Measurements from ENCODE around the gene CCDC33.

The CCDC33 gene

GRCh38 chr15:74251131-74251811 is 15.1 kb downstream of the CCDC33 start:
- DNase-seq (ENCODE audit: insufficient read length, low spot score): no peak
- FAIRE-seq: no peak
- TF ChIP-seq, protein P1, sequence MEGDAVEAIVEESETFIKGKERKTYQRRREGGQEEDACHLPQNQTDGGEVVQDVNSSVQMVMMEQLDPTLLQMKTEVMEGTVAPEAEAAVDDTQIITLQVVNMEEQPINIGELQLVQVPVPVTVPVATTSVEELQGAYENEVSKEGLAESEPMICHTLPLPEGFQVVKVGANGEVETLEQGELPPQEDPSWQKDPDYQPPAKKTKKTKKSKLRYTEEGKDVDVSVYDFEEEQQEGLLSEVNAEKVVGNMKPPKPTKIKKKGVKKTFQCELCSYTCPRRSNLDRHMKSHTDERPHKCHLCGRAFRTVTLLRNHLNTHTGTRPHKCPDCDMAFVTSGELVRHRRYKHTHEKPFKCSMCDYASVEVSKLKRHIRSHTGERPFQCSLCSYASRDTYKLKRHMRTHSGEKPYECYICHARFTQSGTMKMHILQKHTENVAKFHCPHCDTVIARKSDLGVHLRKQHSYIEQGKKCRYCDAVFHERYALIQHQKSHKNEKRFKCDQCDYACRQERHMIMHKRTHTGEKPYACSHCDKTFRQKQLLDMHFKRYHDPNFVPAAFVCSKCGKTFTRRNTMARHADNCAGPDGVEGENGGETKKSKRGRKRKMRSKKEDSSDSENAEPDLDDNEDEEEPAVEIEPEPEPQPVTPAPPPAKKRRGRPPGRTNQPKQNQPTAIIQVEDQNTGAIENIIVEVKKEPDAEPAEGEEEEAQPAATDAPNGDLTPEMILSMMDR (IDR thresholded peaks at IDR 0.05; ENCODE audit: insufficient read depth, missing control alignments): no peak

GRCh38 chr15:74252291-74252690 is 16.2 kb downstream of the CCDC33 start:
- TF ChIP-seq, protein P1 (IDR thresholded peaks at IDR 0.05; ENCODE audit: insufficient read depth, missing control alignments): no peak
- DNase-seq (ENCODE audit: insufficient read length, low spot score) (no peak), FAIRE-seq (no peak)

GRCh38 chr15:74252721-74253120 is 16.6 kb downstream of the CCDC33 start:
- TF ChIP-seq, protein P1 (IDR thresholded peaks at IDR 0.05; ENCODE audit: insufficient read depth, missing control alignments): no peak
- no peak for FAIRE-seq
- no peak for DNase-seq (ENCODE audit: insufficient read length, low spot score)

GRCh38 chr15:74253211-74253921 is 17.2 kb downstream of the CCDC33 start:
- TF ChIP-seq, protein P1 (IDR thresholded peaks at IDR 0.05; ENCODE audit: insufficient read depth, missing control alignments): no peak
- DNase-seq (ENCODE audit: insufficient read length, low spot score): no peak

DNA sequence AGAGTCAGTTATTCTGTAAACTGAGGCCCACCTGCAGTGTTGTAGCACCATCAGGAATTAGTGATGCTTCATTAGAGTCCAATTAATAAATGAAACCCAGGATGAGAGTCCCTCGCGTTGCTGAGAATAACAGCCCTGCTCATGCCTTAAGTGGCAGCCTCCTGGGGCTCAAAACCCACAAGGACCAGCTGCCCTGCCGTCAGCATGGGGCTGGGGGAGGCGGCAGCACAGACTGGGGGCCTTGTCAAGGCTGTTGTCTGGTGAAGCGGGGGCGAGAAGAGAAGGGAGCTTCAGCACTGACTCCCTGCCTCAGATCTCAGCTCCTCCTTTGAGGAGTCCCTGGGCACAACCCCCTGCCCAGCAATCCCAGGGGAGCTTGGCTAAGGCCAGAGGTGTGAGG is 21.0 kb downstream of the CCDC33 start:
- TF ChIP-seq, protein P1 (IDR thresholded peaks at IDR 0.05; ENCODE audit: insufficient read depth, missing control alignments): no peak
- no peak for DNase-seq (ENCODE audit: insufficient read length, low spot score)
- no peak for FAIRE-seq

More at GRCh38 chr15:74253211-74253921, 17.2 kb downstream of the CCDC33 start:
- no peak for FAIRE-seq

GRCh38 chr15:74257623-74258022 is 21.5 kb downstream of the CCDC33 start:
- DNase-seq (ENCODE audit: insufficient read length, low spot score) (no peak), FAIRE-seq (no peak)
- TF ChIP-seq, protein P1 (IDR thresholded peaks at IDR 0.05; ENCODE audit: insufficient read depth, missing control alignments): no peak

Data from D721Med (cell line).